Cardiac fibroblast (primary cell): ENCODE data around the gene GPHN.

Source experiments
- DNase-seq, 2 donors: peaks; one replicate each; pipeline versions ENCODE4 v3.0.0 to v3.0.0-alpha.2; 2010; ENCODE audit warnings: low read depth in 2 of 2
- H3K4me3 ChIP-seq, 2 donors: replicated peaks in 1 of 2; 1 replicate in 1 of 2; 2 replicates in 1 of 2; pipeline ENCODE4 v1.5.1; 2011; ENCODE audit warnings: low read depth in 2 of 2, low read length in 2 of 2, mild to moderate bottlenecking in 2 of 2, moderate library complexity in 1 of 2
- TF ChIP-seq, protein P1 (sequence below): IDR thresholded peaks from one replicate; pipeline ENCODE4 v1.5.1; 2011; ENCODE audit warnings: low read depth, mild to moderate bottlenecking, low read length, inconsistent platforms

GPHN gene

DNA sequence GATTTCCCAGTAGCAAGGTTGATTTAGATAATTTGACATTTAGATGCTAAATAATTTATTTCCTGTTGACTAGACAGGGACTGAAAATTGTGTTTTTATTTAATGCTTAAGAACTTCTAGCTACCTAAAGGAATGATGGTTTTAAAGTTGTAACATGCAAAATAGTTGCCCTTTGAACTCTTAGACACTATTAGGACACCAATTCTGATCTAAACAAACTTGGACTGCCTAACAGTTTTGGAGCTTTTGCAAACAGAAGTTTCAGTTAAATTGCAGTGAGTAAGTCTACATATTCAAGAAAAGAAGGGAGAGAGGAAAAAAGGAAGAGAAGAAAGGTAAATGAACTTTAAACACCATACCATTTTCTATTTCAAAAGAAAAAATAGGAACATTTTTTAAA lies 492.0 kb downstream of the GPHN start:
- no peak overlapping the region for H3K4me3 ChIP-seq
- no peak for DNase-seq
- TF ChIP-seq, protein P1, sequence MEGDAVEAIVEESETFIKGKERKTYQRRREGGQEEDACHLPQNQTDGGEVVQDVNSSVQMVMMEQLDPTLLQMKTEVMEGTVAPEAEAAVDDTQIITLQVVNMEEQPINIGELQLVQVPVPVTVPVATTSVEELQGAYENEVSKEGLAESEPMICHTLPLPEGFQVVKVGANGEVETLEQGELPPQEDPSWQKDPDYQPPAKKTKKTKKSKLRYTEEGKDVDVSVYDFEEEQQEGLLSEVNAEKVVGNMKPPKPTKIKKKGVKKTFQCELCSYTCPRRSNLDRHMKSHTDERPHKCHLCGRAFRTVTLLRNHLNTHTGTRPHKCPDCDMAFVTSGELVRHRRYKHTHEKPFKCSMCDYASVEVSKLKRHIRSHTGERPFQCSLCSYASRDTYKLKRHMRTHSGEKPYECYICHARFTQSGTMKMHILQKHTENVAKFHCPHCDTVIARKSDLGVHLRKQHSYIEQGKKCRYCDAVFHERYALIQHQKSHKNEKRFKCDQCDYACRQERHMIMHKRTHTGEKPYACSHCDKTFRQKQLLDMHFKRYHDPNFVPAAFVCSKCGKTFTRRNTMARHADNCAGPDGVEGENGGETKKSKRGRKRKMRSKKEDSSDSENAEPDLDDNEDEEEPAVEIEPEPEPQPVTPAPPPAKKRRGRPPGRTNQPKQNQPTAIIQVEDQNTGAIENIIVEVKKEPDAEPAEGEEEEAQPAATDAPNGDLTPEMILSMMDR, result no peak

DNA sequence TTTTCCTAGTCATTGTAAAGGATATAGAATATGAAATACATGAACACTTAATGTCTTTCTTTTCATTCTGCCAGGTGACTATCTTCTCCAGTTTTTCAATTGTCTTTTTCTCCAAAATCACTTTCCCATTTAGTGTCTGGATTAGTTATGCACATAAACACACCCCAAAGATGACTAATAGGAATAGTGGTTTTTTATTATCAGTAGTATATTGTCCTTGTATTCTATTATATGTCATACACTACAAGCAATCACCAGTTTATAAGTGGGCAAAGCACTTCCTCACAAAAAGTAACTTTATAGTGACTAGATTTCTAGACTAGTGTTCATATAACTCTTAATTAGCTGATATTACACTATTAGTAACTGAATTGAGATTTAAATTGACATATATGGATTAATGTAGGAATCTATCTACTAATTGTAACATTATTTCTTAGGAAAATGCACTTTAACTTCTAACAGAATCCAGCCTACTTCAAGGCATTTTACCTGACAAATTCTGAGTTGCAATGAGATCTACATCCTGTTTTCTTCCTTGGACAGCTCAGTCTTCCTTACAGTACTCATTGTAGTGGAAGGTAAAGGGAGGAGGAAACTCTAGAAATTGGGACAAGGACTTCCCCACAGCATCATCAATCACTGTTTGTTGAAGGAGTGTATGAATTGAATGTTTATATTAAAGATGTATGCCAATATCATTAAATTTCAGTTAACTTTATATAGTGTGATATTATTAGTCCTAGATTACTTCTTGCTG lies 495.2 kb downstream of the GPHN start:
- TF ChIP-seq, protein P1, result no peak
- H3K4me3 ChIP-seq, result no peak overlapping the region
- peak in 1 of 2 donors; percentile 4 for DNase-seq

DNA sequence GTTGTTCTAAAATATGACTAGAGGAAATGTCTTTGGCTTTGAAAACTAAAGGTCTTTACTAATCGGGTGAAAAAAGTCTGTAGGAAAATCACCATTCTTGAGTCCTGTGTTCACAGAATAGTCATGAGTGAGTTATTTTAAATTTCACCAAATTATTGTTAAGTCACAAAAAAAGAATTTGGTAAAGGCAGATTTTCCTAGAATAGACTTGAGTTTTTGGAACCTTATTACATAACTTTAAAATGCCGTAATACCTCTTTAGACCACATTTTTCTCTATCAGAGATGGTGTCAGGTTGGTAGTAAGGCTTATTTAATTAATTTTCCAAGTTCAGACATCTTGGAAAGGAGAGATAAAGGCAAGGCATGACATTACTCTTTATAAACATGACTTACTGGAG lies 496.6 kb downstream of the GPHN start:
- TF ChIP-seq, protein P1, result no peak
- H3K4me3 ChIP-seq, result no peak overlapping the region
- DNase-seq, result peak in 1 of 2 donors; percentile 6

DNA sequence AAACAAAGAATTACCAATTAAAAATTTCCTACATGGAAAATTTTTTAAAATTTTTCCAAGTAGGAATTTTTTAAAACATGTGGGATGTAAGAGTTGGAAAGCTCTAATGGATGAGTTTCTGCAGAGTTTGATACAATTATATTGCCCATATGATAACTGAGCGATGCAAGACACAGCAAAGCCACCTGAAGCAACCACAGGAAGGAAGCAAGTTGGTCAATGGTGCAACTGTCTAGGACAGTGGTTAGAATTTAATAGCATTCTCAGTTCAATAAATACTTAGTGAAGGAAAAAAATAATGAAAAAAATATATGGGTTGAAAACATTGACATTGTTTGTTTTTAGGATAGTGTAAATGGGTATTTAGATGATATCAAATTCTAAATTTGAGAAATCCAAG lies 502.7 kb downstream of the GPHN start:
- no peak for DNase-seq
- TF ChIP-seq, protein P1, result no peak
- no peak overlapping the region for H3K4me3 ChIP-seq

DNA sequence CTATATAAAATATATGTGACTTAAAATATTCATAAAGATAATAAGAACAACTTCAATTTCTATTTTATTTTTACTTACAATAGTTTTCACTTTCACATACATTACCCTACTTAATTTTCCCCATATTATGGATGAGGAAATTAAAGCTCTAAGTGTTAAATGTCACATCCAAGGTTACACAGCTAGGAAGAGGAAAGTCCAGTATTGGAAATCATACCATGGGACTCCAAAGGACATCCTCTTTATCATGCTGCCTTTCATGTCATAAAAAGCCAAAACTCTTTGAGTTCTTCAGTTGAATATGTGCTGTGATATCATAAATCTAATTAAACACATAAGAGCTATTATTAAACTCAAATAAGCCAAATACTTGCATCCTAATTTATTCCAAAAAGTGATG lies 508.9 kb downstream of the GPHN start:
- DNase-seq, result no peak
- H3K4me3 ChIP-seq, result no peak overlapping the region
- TF ChIP-seq, protein P1, result no peak

DNA sequence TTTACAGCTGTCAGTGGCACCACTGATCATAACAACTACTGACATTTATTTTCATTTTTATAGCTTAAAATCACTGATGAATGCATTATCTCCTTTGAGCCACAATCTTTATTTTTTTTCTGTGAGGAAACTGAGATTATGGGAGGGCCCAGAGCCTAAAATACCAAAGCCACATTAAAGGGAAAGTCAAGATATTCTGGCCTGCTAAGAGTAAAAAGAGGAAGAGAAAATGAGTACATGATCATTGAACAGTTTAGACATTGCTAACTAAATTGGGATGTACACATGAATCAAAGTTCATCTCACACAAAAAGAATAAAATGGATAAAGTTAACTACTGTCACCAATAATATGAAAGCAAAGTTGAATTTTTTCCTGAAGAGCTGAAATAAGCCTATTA lies 510.8 kb downstream of the GPHN start:
- no peak overlapping the region for H3K4me3 ChIP-seq
- TF ChIP-seq, protein P1, result no peak

DNA sequence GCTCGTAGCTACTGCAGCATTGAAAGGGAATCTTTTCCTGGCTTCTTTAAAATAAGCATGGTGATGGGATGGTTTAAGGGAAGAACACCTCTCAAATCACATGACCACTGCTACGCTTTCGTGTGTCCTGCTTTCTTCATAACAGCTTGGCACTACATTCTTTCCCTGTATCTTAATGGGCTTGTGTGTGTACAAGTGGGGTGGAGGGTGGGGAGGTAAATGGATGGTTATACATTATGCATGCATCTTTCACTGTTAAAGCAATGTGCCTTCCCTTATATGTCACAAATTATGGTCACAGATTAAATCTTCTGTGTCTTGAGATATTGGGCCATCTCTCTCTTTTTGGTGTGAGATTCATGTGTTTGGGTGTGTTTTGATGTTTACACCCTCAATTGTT lies 511.8 kb downstream of the GPHN start:
- TF ChIP-seq, protein P1, result no peak
- H3K4me3 ChIP-seq, result no peak overlapping the region
- no peak for DNase-seq

More for the DNA sequence above, 510.8 kb downstream of the GPHN start:
- DNase-seq, result no peak
